IMR-90 (cell line): ENCODE measurements around the gene TMEM60. TPM values are rescaled to one million over a fixed set of nuclear protein-coding genes. Genes with fewer than 3 reads are reported as not detected.

Experiments used
- ATAC-seq: fragments of 200-7000 bp; cut with Tn5 transposase; 2 replicates; pipeline ENCODE4 v1.9.1; 2020; ENCODE audit warnings: low read depth, mild to moderate bottlenecking, moderate library complexity
- BruUV-seq: library from RNA; stranded (reverse); fragments of 400-500 nt; replicated peaks from 2 replicates; lab custom pipeline; 2021; lab: Mats Ljungman, UMichigan
- CTCF ChIA-PET: fragments of 300-600 bp; formaldehyde crosslinking; extraction: SDS; loops from one replicate; lab custom pipeline; 2021; ENCODE audit warnings: antibody characterized with exemption; lab: Yijun Ruan, JAX
- POLR2A ChIA-PET: fragments of 300-600 bp; sonication (Branson Sonifier 250); formaldehyde crosslinking; loops from one replicate; lab custom pipeline; 2022; ENCODE audit warnings: antibody characterized with exemption; ENCODE audit not compliant: unreplicated experiment; lab: Charles Lee
- DNase-seq: peaks from one replicate; pipeline ENCODE4 v3.0.0; 2013
- H2AFZ ChIP-seq: replicated peaks from 2 replicates; pipeline ENCODE3; 2013; ENCODE audit warnings: low read length, mild to moderate bottlenecking; ENCODE audit not compliant: poor library complexity
- H2AK5ac ChIP-seq: 2 replicates; pipeline ENCODE4 v1.6.1; 2013; ENCODE audit warnings: low read depth, low read length, inconsistent platforms
- H2AK9ac ChIP-seq: replicated peaks from 2 replicates; pipeline ENCODE3; 2013; ENCODE audit warnings: mild to moderate bottlenecking, low read depth, low read length, moderate library complexity; ENCODE audit not compliant: poor library complexity
- H2BK120ac ChIP-seq: 2 replicates; pipeline ENCODE4 v1.6.1; 2013; ENCODE audit warnings: low read depth, low read length, inconsistent platforms
- H2BK15ac ChIP-seq: 3 replicates; pipeline ENCODE4 v1.6.1; 2013; ENCODE audit warnings: low read depth, low read length, inconsistent platforms
- H2BK20ac ChIP-seq: 2 replicates; pipeline ENCODE4 v1.6.1; 2013; ENCODE audit warnings: low read depth, mild to moderate bottlenecking, inconsistent platforms, low read length, moderate library complexity
- H2BK5ac ChIP-seq: 2 replicates; pipeline ENCODE4 v1.6.1; 2013; ENCODE audit warnings: mild to moderate bottlenecking, low read depth, low read length, inconsistent platforms; ENCODE audit not compliant: poor library complexity, severe bottlenecking
- H3K14ac ChIP-seq: replicated peaks from 2 replicates; pipeline ENCODE4 v1.6.1; 2013; ENCODE audit warnings: low read depth, low read length, inconsistent platforms
- H3K18ac ChIP-seq: 2 replicates; pipeline ENCODE4 v1.6.1; 2013; ENCODE audit warnings: low read depth, low read length, control low read depth
- H3K23ac ChIP-seq: 2 replicates; pipeline ENCODE4 v1.6.1; 2013; ENCODE audit warnings: low read depth, low read length, inconsistent platforms
- H3K27ac ChIP-seq: 2 replicates; pipeline ENCODE4 v1.5.1; 2013; ENCODE audit warnings: mild to moderate bottlenecking, control low read depth, low read length; ENCODE audit not compliant: insufficient read depth
- H3K27me3 ChIP-seq: 2 replicates; pipeline ENCODE4 v1.6.1; 2013; ENCODE audit warnings: low read length; ENCODE audit not compliant: control insufficient read depth, insufficient read depth
- H3K36me3 ChIP-seq: 2 replicates; pipeline ENCODE4 v1.6.1; 2013; ENCODE audit warnings: low read length, mixed read lengths; ENCODE audit not compliant: control insufficient read depth, insufficient read depth
- H3K4ac ChIP-seq: 2 replicates; pipeline ENCODE4 v1.6.1; 2013; ENCODE audit warnings: low read depth, low read length, inconsistent platforms
- H3K4me1 ChIP-seq: 2 replicates; pipeline ENCODE4 v1.6.1; 2013; ENCODE audit warnings: low read length, mixed read lengths; ENCODE audit not compliant: control insufficient read depth, insufficient read depth
- H3K4me2 ChIP-seq: 2 replicates; pipeline ENCODE4 v1.6.1; 2013; ENCODE audit warnings: low read depth, mild to moderate bottlenecking, control low read depth, low read length, moderate library complexity
- H3K4me3 ChIP-seq: 2 replicates; pipeline ENCODE4 v1.5.1; 2013; ENCODE audit warnings: low read depth, mild to moderate bottlenecking, control low read depth, low read length, moderate library complexity; ENCODE audit not compliant: insufficient read depth
- H3K56ac ChIP-seq: 2 replicates; pipeline ENCODE4 v1.6.1; 2013; ENCODE audit warnings: low read length, inconsistent platforms; ENCODE audit not compliant: insufficient read depth; ENCODE audit errors: extremely low read depth
- H3K79me1 ChIP-seq, 2 experiments: 2 replicates each; pipeline ENCODE4 v1.6.1; 2013; ENCODE audit warnings: low read length in 2 of 2, inconsistent platforms in 1 of 2, low read depth in 1 of 2
- H3K9ac ChIP-seq: 2 replicates; pipeline ENCODE4 v1.6.1; 2013; ENCODE audit warnings: low read depth, low read length, control low read depth
- H3K9me1 ChIP-seq: 2 replicates; pipeline ENCODE4 v1.6.1; 2013; ENCODE audit warnings: low read length, inconsistent platforms; ENCODE audit not compliant: insufficient read depth
- H3K9me3 ChIP-seq: 2 replicates; pipeline ENCODE4 v1.6.1; 2013; ENCODE audit warnings: low read length; ENCODE audit not compliant: control insufficient read depth, insufficient read depth
- H4K20me1 ChIP-seq: 2 replicates; pipeline ENCODE4 v1.6.1; 2013; ENCODE audit warnings: low read length, inconsistent platforms; ENCODE audit not compliant: insufficient read depth
- H4K5ac ChIP-seq: 2 replicates; pipeline ENCODE4 v1.6.1; 2013; ENCODE audit warnings: mild to moderate bottlenecking, low read depth, low read length, control low read depth
- H4K8ac ChIP-seq, 2 experiments: 2 replicates each; pipeline ENCODE4 v1.6.1; 2013; ENCODE audit warnings: low read depth in 2 of 2, low read length in 2 of 2, control low read depth in 1 of 2, inconsistent platforms in 1 of 2
- H4K91ac ChIP-seq: 2 replicates; pipeline ENCODE4 v1.6.1; 2013; ENCODE audit warnings: low read depth, low read length, inconsistent platforms; ENCODE audit not compliant: insufficient read depth
- CEBPB ChIP-seq: IDR thresholded peaks from 2 replicates; pipeline ENCODE4 v1.6.1; 2012; ENCODE audit warnings: low read depth, low read length, improper control_type of control experiment
- ELK1 ChIP-seq: fragments of 150-350 bp; IDR thresholded peaks from 2 replicates; pipeline ENCODE4 v1.6.1; 2016; ENCODE audit warnings: low read depth, mild to moderate bottlenecking, low read length, moderate library complexity, borderline replicate concordance
- FOS ChIP-seq: fragments of 150-350 bp; IDR thresholded peaks from 2 replicates; pipeline ENCODE4 v1.6.1; 2016; ENCODE audit warnings: low read depth, low read length
- MAFK ChIP-seq: IDR thresholded peaks from 2 replicates; pipeline ENCODE4 v1.6.1; 2012; ENCODE audit warnings: low read depth, low read length, improper control_type of control experiment
- MAZ ChIP-seq: IDR thresholded peaks from 2 replicates; pipeline ENCODE4 v1.6.1; 2012; ENCODE audit warnings: low read depth, mild to moderate bottlenecking, low read length, improper control_type of control experiment, moderate library complexity, borderline replicate concordance
- MXI1 ChIP-seq: IDR thresholded peaks from 2 replicates; pipeline ENCODE4 v1.6.1; 2012; ENCODE audit warnings: low read depth, mild to moderate bottlenecking, low read length, moderate library complexity, borderline replicate concordance
- POLR2A ChIP-seq: IDR thresholded peaks from 2 replicates; pipeline ENCODE4 v1.6.1; 2012; ENCODE audit warnings: mild to moderate bottlenecking, low read depth, low read length
- RAD21 ChIP-seq: IDR thresholded peaks from 2 replicates; pipeline ENCODE4 v1.6.1; 2012; ENCODE audit warnings: low read length, improper control_type of control experiment
- RFX5 ChIP-seq: IDR thresholded peaks from 2 replicates; pipeline ENCODE4 v1.8.0; 2012; ENCODE audit warnings: low read depth, mild to moderate bottlenecking, low read length, moderate library complexity
- SMC3 ChIP-seq: fragments of 150-350 bp; IDR thresholded peaks from 2 replicates; pipeline ENCODE4 v1.6.1; 2016; ENCODE audit warnings: low read depth, mild to moderate bottlenecking, antibody characterized with exemption, low read length, moderate library complexity
- dilution Hi-C: fragments of 300-500 bp; cut with HindIII; formaldehyde crosslinking; loops from one replicate; pipeline ENCODE4 v1.14.3; 2018; ENCODE audit warnings: low sequenced_read_pairs; ENCODE audit not compliant: unreplicated experiment
- in situ Hi-C: fragments of 300-500 bp; cut with MboI; formaldehyde crosslinking; loops from 3 replicates; pipeline ENCODE4 v1.14.3; 2019; ENCODE audit warnings: low sequenced_read_pairs, inconsistent platforms, mixed read lengths
- intact Hi-C: fragments of 100-400 bp; cut with micrococcal nuclease; formaldehyde crosslinking; loops from 2 replicates; pipeline ENCODE4 v1.10.0; 2022
- polyA plus RNA-seq, 3 experiments: library from polyadenylated mRNA; depleted of rRNA; stranded (reverse); fragments of >200 nt; gene quantifications; 2 replicates each; pipeline ENCODE4 v1.2.3, GENCODE V29; 2012; ENCODE audit warnings: low replicate concordance in 1 of 3
- total RNA-seq: library from RNA; depleted of rRNA; stranded (reverse); fragments of >200 nt; gene quantifications from 2 replicates; pipeline ENCODE4 v1.2.3, GENCODE V29; 2012
- TF ChIP-seq, protein P1 (sequence below): conservative IDR thresholded peaks from 2 replicates; pipeline ENCODE4 v1.5.1; 2012; ENCODE audit warnings: mild to moderate bottlenecking, low read depth, low read length, improper control_type of control experiment
- TF ChIP-seq, protein P2 (sequence below): fragments of 150-350 bp; IDR thresholded peaks from 2 replicates; pipeline ENCODE4 v1.6.1; 2017; ENCODE audit warnings: mild to moderate bottlenecking, antibody characterized with exemption, low read length, low read depth

TMEM60 gene
- total and polyA plus RNA-seq, 2 of the 4 experiments (the other 2 are of a cell fraction): 9.9 to 17.2 TPM

- no peaks in the 10 kb centered on the region for H4K20me1 ChIP-seq
- ChIA-PET CTCF (no interaction called here), POLR2A (no interaction called here)
- no peak overlapping the region for H3K4ac ChIP-seq
- H3K79me1 ChIP-seq: peaks cover 37 to 46% of the 10 kb centered on the region in 2 experiments
- H3K9me1 ChIP-seq: no peaks in the 10 kb centered on the region
- no peak overlapping the region for H3K56ac ChIP-seq
- DNase-seq (no peak), ATAC-seq (no peak)
- no peak overlapping the region for H2AK5ac ChIP-seq
- dilution Hi-C loops (no loop called here), in situ Hi-C loops (no loop called here), intact Hi-C loops (no loop called here)
- no peak overlapping the region for H3K9ac ChIP-seq
- peaks cover 4% of the 10 kb centered on the region; the same call in 1 of the 2 replicates for H3K4me1 ChIP-seq
- no peak overlapping the region for H2BK20ac ChIP-seq
- no peak overlapping the region for H4K91ac ChIP-seq
- H3K36me3 ChIP-seq: peaks cover 5% of the 10 kb centered on the region
- no peak overlapping the region for H4K5ac ChIP-seq
- no peaks in the 10 kb centered on the region for H3K27me3 ChIP-seq
- H2BK15ac ChIP-seq: no peak overlapping the region
- no peak overlapping the region for H3K4me2 ChIP-seq
- BruUV-seq: no TSS peak
- no peak overlapping the region for H3K14ac ChIP-seq
- no peak overlapping the region for H3K27ac ChIP-seq
- H4K8ac ChIP-seq: no peak overlapping the region
- no peak overlapping the region for H3K4me3 ChIP-seq
- peaks cover 26% of the 10 kb centered on the region for H3K9me3 ChIP-seq
- H2AK9ac ChIP-seq: no peak overlapping the region
- H2BK5ac ChIP-seq: no peak overlapping the region
- H3K18ac ChIP-seq: no peak overlapping the region
- no peak overlapping the region for H3K23ac ChIP-seq
- H2AFZ ChIP-seq: no peak overlapping the region
- H2BK120ac ChIP-seq: no peak overlapping the region
- no peak for TF ChIP-seq ELK1
- no peak for TF ChIP-seq SMC3
- TF ChIP-seq, protein P1, sequence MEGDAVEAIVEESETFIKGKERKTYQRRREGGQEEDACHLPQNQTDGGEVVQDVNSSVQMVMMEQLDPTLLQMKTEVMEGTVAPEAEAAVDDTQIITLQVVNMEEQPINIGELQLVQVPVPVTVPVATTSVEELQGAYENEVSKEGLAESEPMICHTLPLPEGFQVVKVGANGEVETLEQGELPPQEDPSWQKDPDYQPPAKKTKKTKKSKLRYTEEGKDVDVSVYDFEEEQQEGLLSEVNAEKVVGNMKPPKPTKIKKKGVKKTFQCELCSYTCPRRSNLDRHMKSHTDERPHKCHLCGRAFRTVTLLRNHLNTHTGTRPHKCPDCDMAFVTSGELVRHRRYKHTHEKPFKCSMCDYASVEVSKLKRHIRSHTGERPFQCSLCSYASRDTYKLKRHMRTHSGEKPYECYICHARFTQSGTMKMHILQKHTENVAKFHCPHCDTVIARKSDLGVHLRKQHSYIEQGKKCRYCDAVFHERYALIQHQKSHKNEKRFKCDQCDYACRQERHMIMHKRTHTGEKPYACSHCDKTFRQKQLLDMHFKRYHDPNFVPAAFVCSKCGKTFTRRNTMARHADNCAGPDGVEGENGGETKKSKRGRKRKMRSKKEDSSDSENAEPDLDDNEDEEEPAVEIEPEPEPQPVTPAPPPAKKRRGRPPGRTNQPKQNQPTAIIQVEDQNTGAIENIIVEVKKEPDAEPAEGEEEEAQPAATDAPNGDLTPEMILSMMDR: no peak
- TF ChIP-seq FOS: no peak
- no peak for TF ChIP-seq MAZ
- no peak for TF ChIP-seq RAD21
- no peak for TF ChIP-seq MXI1
- TF ChIP-seq POLR2A: no peak
- no peak for TF ChIP-seq CEBPB
- TF ChIP-seq, protein P2, sequence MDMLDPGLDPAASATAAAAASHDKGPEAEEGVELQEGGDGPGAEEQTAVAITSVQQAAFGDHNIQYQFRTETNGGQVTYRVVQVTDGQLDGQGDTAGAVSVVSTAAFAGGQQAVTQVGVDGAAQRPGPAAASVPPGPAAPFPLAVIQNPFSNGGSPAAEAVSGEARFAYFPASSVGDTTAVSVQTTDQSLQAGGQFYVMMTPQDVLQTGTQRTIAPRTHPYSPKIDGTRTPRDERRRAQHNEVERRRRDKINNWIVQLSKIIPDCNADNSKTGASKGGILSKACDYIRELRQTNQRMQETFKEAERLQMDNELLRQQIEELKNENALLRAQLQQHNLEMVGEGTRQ: no peak
- no peak for TF ChIP-seq RFX5
- TF ChIP-seq MAFK: no peak
These were observed 20.8 kb upstream of the TMEM60 start for GRCh38 chr7:77819021-77819420.
